B cell (primary cell): ENCODE results near the gene PAX3.

Experiments
- EZH2 ChIP-seq: IDR thresholded peaks from 2 replicates; pipeline ENCODE4 v1.6.1; 2012; ENCODE audit warnings: borderline replicate concordance, low read depth, mild to moderate bottlenecking, moderate library complexity, low read length; ENCODE audit not compliant: insufficient read depth, poor library complexity, severe bottlenecking
- TF ChIP-seq, protein P1 (sequence below): fragments of 200-600 bp; IDR thresholded peaks from one replicate; pipeline ENCODE4 v1.8.0; 2022; ENCODE audit warnings: antibody characterized with exemption, mild to moderate bottlenecking

DNA sequence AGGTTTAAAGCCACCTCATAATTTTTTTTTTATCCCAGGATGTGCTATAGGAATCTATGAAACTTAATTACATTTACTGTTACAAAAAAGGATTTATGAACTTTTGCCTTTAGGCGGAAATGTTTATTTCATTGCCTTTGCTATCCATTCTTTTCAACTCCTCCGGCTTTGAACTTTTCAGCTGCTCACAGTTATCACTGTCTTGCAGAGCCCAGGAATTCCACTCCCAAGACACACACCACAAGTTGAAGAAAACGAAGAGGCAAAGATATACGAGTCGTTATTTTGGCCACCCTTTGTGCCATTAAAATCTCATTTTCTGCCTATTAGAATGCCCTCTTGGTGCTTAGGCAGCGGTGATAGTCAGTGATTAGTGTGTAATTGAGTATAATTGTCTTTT, 80.0 kb downstream of the PAX3 start:
- TF ChIP-seq, protein P1, sequence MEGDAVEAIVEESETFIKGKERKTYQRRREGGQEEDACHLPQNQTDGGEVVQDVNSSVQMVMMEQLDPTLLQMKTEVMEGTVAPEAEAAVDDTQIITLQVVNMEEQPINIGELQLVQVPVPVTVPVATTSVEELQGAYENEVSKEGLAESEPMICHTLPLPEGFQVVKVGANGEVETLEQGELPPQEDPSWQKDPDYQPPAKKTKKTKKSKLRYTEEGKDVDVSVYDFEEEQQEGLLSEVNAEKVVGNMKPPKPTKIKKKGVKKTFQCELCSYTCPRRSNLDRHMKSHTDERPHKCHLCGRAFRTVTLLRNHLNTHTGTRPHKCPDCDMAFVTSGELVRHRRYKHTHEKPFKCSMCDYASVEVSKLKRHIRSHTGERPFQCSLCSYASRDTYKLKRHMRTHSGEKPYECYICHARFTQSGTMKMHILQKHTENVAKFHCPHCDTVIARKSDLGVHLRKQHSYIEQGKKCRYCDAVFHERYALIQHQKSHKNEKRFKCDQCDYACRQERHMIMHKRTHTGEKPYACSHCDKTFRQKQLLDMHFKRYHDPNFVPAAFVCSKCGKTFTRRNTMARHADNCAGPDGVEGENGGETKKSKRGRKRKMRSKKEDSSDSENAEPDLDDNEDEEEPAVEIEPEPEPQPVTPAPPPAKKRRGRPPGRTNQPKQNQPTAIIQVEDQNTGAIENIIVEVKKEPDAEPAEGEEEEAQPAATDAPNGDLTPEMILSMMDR: no peak
- TF ChIP-seq EZH2: no peak
